CD4-positive, alpha-beta T cell (primary cell): ENCODE results near the gene THRB. TPM values are rescaled to one million over a fixed set of nuclear protein-coding genes. Genes with fewer than 3 reads are reported as not detected.

Source experiments
- ATAC-seq: fragments of 200-7000 bp; cut with Tn5 transposase; one replicate; pipeline ENCODE4 v1.10.0; 2022; ENCODE audit warnings: mild to moderate bottlenecking; ENCODE audit not compliant: poor library complexity
- CTCF ChIA-PET: fragments of 350-600 bp; sonication (Branson Sonifier 250); formaldehyde crosslinking; loops from one replicate; lab custom pipeline; 2021; ENCODE audit warnings: antibody characterized with exemption, inconsistent platforms; lab: Charles Lee
- POLR2A ChIA-PET: fragments of 350-600 bp; sonication (Branson Sonifier 250); formaldehyde crosslinking; loops from one replicate; lab custom pipeline; 2021; ENCODE audit warnings: antibody characterized with exemption, inconsistent platforms; lab: Charles Lee
- DNase-seq, 14 experiments: peaks; one replicate each; pipeline ENCODE4 v3.0.0-alpha.2; 2013 to 2020; ENCODE audit warnings: mixed read lengths in 2 of 14
- H3K27ac ChIP-seq, 2 donors: one replicate each; pipeline versions ENCODE4 v1.5.1 to v1.7.0; 2013; ENCODE audit warnings: low read length in 2 of 2, low read depth in 1 of 2, mild to moderate bottlenecking in 1 of 2
- H3K27me3 ChIP-seq, 2 experiments: 1 replicate in 1 of 2; 2 replicates in 1 of 2; pipeline versions ENCODE4 v1.6.1 to v1.7.0; 2013; ENCODE audit warnings: low read length in 2 of 2, control low read depth in 1 of 2, mild to moderate bottlenecking in 1 of 2, moderate library complexity in 1 of 2; ENCODE audit not compliant: insufficient read depth in 2 of 2, control insufficient read depth in 1 of 2
- H3K36me3 ChIP-seq: one replicate; pipeline ENCODE4 v1.6.1; 2013; ENCODE audit warnings: low read length, control low read depth; ENCODE audit not compliant: insufficient read depth
- H3K4me1 ChIP-seq: one replicate; pipeline ENCODE4 v1.6.1; 2013; ENCODE audit warnings: low read length, control low read depth; ENCODE audit not compliant: insufficient read depth
- H3K4me3 ChIP-seq: one replicate; pipeline ENCODE4 v1.5.1; 2013; ENCODE audit warnings: mild to moderate bottlenecking, low read length, moderate library complexity
- H3K9me3 ChIP-seq, 2 experiments: 1 replicate in 1 of 2; 2 replicates in 1 of 2; pipeline versions ENCODE4 v1.6.1 to v1.7.0; 2013; ENCODE audit warnings: low read length in 2 of 2, mild to moderate bottlenecking in 2 of 2, control low read depth in 1 of 2, moderate library complexity in 1 of 2; ENCODE audit not compliant: control insufficient read depth in 1 of 2, insufficient read depth in 1 of 2
- H3K27ac Mint-ChIP-seq: one replicate; pipeline ENCODE4 v1.8.0; 2020; ENCODE audit warnings: mixed read lengths
- H3K27me3 Mint-ChIP-seq: one replicate; pipeline ENCODE4 v1.8.0; 2021; ENCODE audit warnings: mixed read lengths
- H3K36me3 Mint-ChIP-seq: one replicate; pipeline ENCODE4 v1.8.0; 2021; ENCODE audit warnings: low read depth, mixed read lengths
- H3K4me1 Mint-ChIP-seq: one replicate; pipeline ENCODE4 v1.8.0; 2021; ENCODE audit warnings: low read depth, mixed read lengths
- H3K4me3 Mint-ChIP-seq: one replicate; pipeline ENCODE4 v1.8.0; 2020; ENCODE audit warnings: mild to moderate bottlenecking, mixed read lengths
- H3K9me3 Mint-ChIP-seq: one replicate; pipeline ENCODE4 v1.8.0; 2020; ENCODE audit warnings: mixed read lengths
- intact Hi-C, 2 experiments: fragments of 100-400 bp; cut with DNase I in 1 of 2; cut with micrococcal nuclease in 1 of 2; formaldehyde crosslinking; loops; one replicate each; pipeline versions ENCODE4 v1.15.1 to v1.9.0; 2023 to 2025; cut with DNase I, micrococcal nuclease
- polyA plus RNA-seq, 2 donors: library from polyadenylated mRNA; unstranded; fragments of 120-200 nt; gene quantifications; one replicate each; pipeline ENCODE4 v1.2.1, GENCODE V29; 2013
- total RNA-seq, 174 experiments: library from RNA in 2 of 174; stranded (reverse) in 2 of 174; gene quantifications; one replicate each; pipeline ENCODE4 v1.2.3 and lab custom pipeline; 2021 to 2026
- TF ChIP-seq, protein P1 (sequence below): fragments of 200-600 bp; IDR thresholded peaks from one replicate; pipeline ENCODE4 v1.8.0; 2022; ENCODE audit warnings: antibody characterized with exemption, mild to moderate bottlenecking

The THRB gene
- total RNA-seq (not detected), total RNA-seq (lab: John Stamatoyannopoulos, UW) (0 to 0.99 (median 0.09) reads per million in 172 experiments)
- polyA plus RNA-seq (2013, experiment 1 of 2) = 0.04 TPM
- 0.11 TPM for polyA plus RNA-seq (2013, experiment 2 of 2)

DNA sequence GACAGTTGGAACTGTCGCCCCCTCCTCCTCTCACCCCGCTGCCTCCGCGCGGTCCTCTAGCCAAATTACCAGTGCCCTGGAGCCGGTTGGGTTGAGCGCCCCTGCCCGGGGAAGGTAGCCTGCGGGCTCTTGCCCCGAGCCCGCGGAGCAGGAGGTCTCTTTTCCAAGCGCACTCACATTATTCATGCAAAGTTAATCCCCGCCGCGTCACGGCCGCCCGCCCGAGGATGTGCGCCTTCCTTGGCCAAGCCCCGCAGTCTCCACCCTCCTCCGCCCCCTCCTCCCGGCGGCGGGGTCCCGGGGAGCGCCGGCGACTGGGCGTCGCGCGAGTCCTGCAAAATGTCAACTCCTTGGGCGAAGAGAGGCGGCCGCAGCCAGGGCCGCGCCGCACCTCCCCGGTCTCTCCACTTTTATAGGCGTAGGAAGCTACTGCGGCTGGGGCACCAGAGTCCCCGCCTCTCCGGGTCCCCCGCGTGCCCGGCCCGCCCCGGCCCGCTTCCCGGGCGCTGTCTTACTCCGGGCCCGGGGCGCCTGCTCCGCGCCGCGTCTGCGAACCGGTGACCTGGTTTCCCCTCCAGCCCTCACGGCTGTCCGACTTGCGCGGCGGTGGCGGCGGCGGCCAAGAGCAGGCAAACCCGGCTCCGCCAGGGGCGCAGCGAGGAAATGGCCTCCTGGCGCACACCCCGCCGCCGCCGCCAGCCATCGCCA is at the start of gene THRB:
Gene THRB (minus strand): TSS at position 233 of the 708 bp plus-strand sequence.
- peaks cover 20 to 49% of the 10 kb centered on the region in 2 experiments for H3K27me3 ChIP-seq
- ATAC-seq = no peak

DNA sequence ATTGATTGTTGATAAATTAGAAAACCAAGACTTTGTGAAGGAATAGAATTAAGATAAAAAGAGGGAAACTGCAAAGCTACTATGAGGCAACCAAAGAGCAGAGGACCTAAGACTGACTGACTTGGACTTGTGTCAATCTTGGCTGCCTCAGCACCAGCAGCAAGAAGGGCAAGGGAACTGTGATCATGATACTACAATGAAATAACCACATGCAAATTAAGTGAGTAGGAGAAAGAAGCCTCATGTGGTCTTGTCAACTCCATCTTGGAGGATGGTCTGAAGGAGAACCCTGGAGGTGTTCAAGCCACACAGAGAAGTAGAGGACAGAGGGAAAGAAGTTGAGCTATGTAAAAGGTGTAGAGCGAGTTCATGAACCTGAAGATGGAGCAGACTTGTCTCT is 47.3 kb upstream of the THRB start:
- ChIA-PET POLR2A (no interaction called here), CTCF (no interaction called here)
- Histone ChIP-seq H3K4me1 (no peaks in the 10 kb centered on the region), H3K27me3 (no peaks in the 10 kb centered on the region), H3K36me3 (no peaks in the 10 kb centered on the region), H3K4me3 (no peak overlapping the region), H3K9me3 (no peaks in the 10 kb centered on the region), H3K27ac (no peak overlapping the region)
- H3K4me3 Mint-ChIP-seq = no peak overlapping the region
- DNase-seq = no peak
- no peaks in the 10 kb centered on the region for H3K9me3 Mint-ChIP-seq
- no peaks in the 10 kb centered on the region for H3K4me1 Mint-ChIP-seq
- H3K36me3 Mint-ChIP-seq = no peaks in the 10 kb centered on the region
- H3K27ac Mint-ChIP-seq = no peak overlapping the region
- intact Hi-C loops = no loop called here
- TF ChIP-seq, protein P1, sequence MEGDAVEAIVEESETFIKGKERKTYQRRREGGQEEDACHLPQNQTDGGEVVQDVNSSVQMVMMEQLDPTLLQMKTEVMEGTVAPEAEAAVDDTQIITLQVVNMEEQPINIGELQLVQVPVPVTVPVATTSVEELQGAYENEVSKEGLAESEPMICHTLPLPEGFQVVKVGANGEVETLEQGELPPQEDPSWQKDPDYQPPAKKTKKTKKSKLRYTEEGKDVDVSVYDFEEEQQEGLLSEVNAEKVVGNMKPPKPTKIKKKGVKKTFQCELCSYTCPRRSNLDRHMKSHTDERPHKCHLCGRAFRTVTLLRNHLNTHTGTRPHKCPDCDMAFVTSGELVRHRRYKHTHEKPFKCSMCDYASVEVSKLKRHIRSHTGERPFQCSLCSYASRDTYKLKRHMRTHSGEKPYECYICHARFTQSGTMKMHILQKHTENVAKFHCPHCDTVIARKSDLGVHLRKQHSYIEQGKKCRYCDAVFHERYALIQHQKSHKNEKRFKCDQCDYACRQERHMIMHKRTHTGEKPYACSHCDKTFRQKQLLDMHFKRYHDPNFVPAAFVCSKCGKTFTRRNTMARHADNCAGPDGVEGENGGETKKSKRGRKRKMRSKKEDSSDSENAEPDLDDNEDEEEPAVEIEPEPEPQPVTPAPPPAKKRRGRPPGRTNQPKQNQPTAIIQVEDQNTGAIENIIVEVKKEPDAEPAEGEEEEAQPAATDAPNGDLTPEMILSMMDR = no peak
- H3K27me3 Mint-ChIP-seq = no peaks in the 10 kb centered on the region
- no peak for ATAC-seq

More for the DNA sequence above, at the start of gene THRB:
- Mint-ChIP-seq H3K4me1 (no peaks in the 10 kb centered on the region), H3K27ac (no peak within 1 kb of the TSS), H3K4me3 (no peak within 1 kb of the TSS), H3K9me3 (no peaks in the 10 kb centered on the region), H3K27me3 (peaks cover 70% of the 10 kb centered on the region), H3K36me3 (no peaks in the 10 kb centered on the region)
- TF ChIP-seq, protein P1 = no peak
- intact Hi-C loops = no loop called here
- peak in 1 of 14 experiments; percentile 17 for DNase-seq
- Histone ChIP-seq H3K27ac (no peak within 1 kb of the TSS), H3K4me3 (no peak within 1 kb of the TSS), H3K36me3 (no peaks in the 10 kb centered on the region), H3K9me3 (peaks cover 0 to 22% of the 10 kb centered on the region in 2 experiments), H3K4me1 (no peaks in the 10 kb centered on the region)
- POLR2A ChIA-PET = no interaction called here
- CTCF ChIA-PET = no interaction called here

DNA sequence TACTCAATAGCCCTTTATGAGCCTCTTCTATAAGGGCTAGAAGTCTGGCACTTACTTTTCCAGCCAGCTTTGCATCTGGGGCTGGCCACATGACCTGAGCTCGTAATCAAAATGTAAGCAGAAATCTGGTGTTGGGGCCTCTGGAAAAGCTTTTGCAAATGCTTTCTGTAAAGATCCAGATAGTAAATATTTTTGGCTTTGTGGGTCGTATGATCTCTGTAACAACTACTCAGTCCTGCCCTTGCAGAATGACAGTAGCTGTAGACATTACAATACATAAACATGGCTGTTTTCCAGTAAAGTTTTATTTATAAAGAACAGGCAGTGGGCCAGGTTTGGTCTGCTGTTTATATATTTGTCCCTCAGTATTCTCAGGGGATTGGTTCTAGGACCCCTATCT is 46.2 kb upstream of the THRB start:
- intact Hi-C loops = no loop called here
- Histone ChIP-seq H3K27me3 (no peaks in the 10 kb centered on the region), H3K27ac (no peak overlapping the region), H3K4me1 (no peaks in the 10 kb centered on the region), H3K4me3 (no peak overlapping the region), H3K9me3 (no peaks in the 10 kb centered on the region), H3K36me3 (no peaks in the 10 kb centered on the region)
- Mint-ChIP-seq H3K27me3 (no peaks in the 10 kb centered on the region), H3K4me1 (no peaks in the 10 kb centered on the region), H3K36me3 (no peaks in the 10 kb centered on the region), H3K4me3 (no peak overlapping the region), H3K27ac (no peak overlapping the region), H3K9me3 (no peaks in the 10 kb centered on the region)
- CTCF ChIA-PET = no interaction called here
- POLR2A ChIA-PET = no interaction called here
- TF ChIP-seq, protein P1 = no peak
- DNase-seq = no peak
- no peak for ATAC-seq
